Hepatocyte (in vitro differentiated cells): Measurements from ENCODE around the gene DNM2.
"Not testable (repeated sequence)": the region's sequence is repeated elsewhere in the genome, so short reads cannot be mapped to it uniquely, and the experiment has no call there.

Experiments
- CTCF ChIP-seq: fragments of 200-600 bp; sonication (generic); IDR thresholded peaks from 2 replicates; pipeline ENCODE4 v1.5.1; 2016; ENCODE audit warnings: antibody characterized with exemption, mild to moderate bottlenecking; ENCODE audit not compliant: poor library complexity
- EZH2 ChIP-seq: fragments of 200-600 bp; sonication (generic); IDR thresholded peaks from 2 replicates; pipeline ENCODE4 v1.6.1; 2016; ENCODE audit warnings: antibody characterized with exemption, mild to moderate bottlenecking, borderline replicate concordance
- EZH2phosphoT487 ChIP-seq: fragments of 200-600 bp; sonication (generic); IDR thresholded peaks from one replicate; pipeline ENCODE4 v1.6.1; 2018; ENCODE audit warnings: antibody characterized with exemption, mild to moderate bottlenecking, low read depth, moderate library complexity; ENCODE audit not compliant: unreplicated experiment, severe bottlenecking

GRCh38 chr19:10746437-10746836, 28.6 kb downstream of the DNM2 start:
- not testable (repeated sequence) for TF ChIP-seq CTCF, EZH2, EZH2phosphoT487
